IMR-90 (cell line): ENCODE measurements around the gene GSG1L. TPM values are rescaled to one million over a fixed set of nuclear protein-coding genes. Genes with fewer than 3 reads are reported as not detected.

ENCODE experiments used
- ATAC-seq: fragments of 200-7000 bp; cut with Tn5 transposase; 2 replicates; pipeline ENCODE4 v1.9.1; 2020; ENCODE audit warnings: low read depth, mild to moderate bottlenecking, moderate library complexity
- BruUV-seq: library from RNA; stranded (reverse); fragments of 400-500 nt; replicated peaks from 2 replicates; lab custom pipeline; 2021; lab: Mats Ljungman, UMichigan
- CTCF ChIA-PET: fragments of 300-600 bp; formaldehyde crosslinking; extraction: SDS; loops from one replicate; lab custom pipeline; 2021; ENCODE audit warnings: antibody characterized with exemption; lab: Yijun Ruan, JAX
- POLR2A ChIA-PET: fragments of 300-600 bp; sonication (Branson Sonifier 250); formaldehyde crosslinking; loops from one replicate; lab custom pipeline; 2022; ENCODE audit warnings: antibody characterized with exemption; ENCODE audit not compliant: unreplicated experiment; lab: Charles Lee
- DNase-seq: peaks from one replicate; pipeline ENCODE4 v3.0.0; 2013
- H2AFZ ChIP-seq: replicated peaks from 2 replicates; pipeline ENCODE3; 2013; ENCODE audit warnings: low read length, mild to moderate bottlenecking; ENCODE audit not compliant: poor library complexity
- H2AK5ac ChIP-seq: 2 replicates; pipeline ENCODE4 v1.6.1; 2013; ENCODE audit warnings: low read depth, low read length, inconsistent platforms
- H2AK9ac ChIP-seq: replicated peaks from 2 replicates; pipeline ENCODE3; 2013; ENCODE audit warnings: mild to moderate bottlenecking, low read depth, low read length, moderate library complexity; ENCODE audit not compliant: poor library complexity
- H2BK120ac ChIP-seq: 2 replicates; pipeline ENCODE4 v1.6.1; 2013; ENCODE audit warnings: low read depth, low read length, inconsistent platforms
- H2BK15ac ChIP-seq: 3 replicates; pipeline ENCODE4 v1.6.1; 2013; ENCODE audit warnings: low read depth, low read length, inconsistent platforms
- H2BK20ac ChIP-seq: 2 replicates; pipeline ENCODE4 v1.6.1; 2013; ENCODE audit warnings: low read depth, mild to moderate bottlenecking, inconsistent platforms, low read length, moderate library complexity
- H2BK5ac ChIP-seq: 2 replicates; pipeline ENCODE4 v1.6.1; 2013; ENCODE audit warnings: mild to moderate bottlenecking, low read depth, low read length, inconsistent platforms; ENCODE audit not compliant: poor library complexity, severe bottlenecking
- H3K14ac ChIP-seq: replicated peaks from 2 replicates; pipeline ENCODE4 v1.6.1; 2013; ENCODE audit warnings: low read depth, low read length, inconsistent platforms
- H3K18ac ChIP-seq: 2 replicates; pipeline ENCODE4 v1.6.1; 2013; ENCODE audit warnings: low read depth, low read length, control low read depth
- H3K23ac ChIP-seq: 2 replicates; pipeline ENCODE4 v1.6.1; 2013; ENCODE audit warnings: low read depth, low read length, inconsistent platforms
- H3K27ac ChIP-seq: 2 replicates; pipeline ENCODE4 v1.5.1; 2013; ENCODE audit warnings: mild to moderate bottlenecking, control low read depth, low read length; ENCODE audit not compliant: insufficient read depth
- H3K27me3 ChIP-seq: 2 replicates; pipeline ENCODE4 v1.6.1; 2013; ENCODE audit warnings: low read length; ENCODE audit not compliant: control insufficient read depth, insufficient read depth
- H3K36me3 ChIP-seq: 2 replicates; pipeline ENCODE4 v1.6.1; 2013; ENCODE audit warnings: low read length, mixed read lengths; ENCODE audit not compliant: control insufficient read depth, insufficient read depth
- H3K4ac ChIP-seq: 2 replicates; pipeline ENCODE4 v1.6.1; 2013; ENCODE audit warnings: low read depth, low read length, inconsistent platforms
- H3K4me1 ChIP-seq: 2 replicates; pipeline ENCODE4 v1.6.1; 2013; ENCODE audit warnings: low read length, mixed read lengths; ENCODE audit not compliant: control insufficient read depth, insufficient read depth
- H3K4me2 ChIP-seq: 2 replicates; pipeline ENCODE4 v1.6.1; 2013; ENCODE audit warnings: low read depth, mild to moderate bottlenecking, control low read depth, low read length, moderate library complexity
- H3K4me3 ChIP-seq: 2 replicates; pipeline ENCODE4 v1.5.1; 2013; ENCODE audit warnings: low read depth, mild to moderate bottlenecking, control low read depth, low read length, moderate library complexity; ENCODE audit not compliant: insufficient read depth
- H3K56ac ChIP-seq: 2 replicates; pipeline ENCODE4 v1.6.1; 2013; ENCODE audit warnings: low read length, inconsistent platforms; ENCODE audit not compliant: insufficient read depth; ENCODE audit errors: extremely low read depth
- H3K79me1 ChIP-seq, 2 experiments: 2 replicates each; pipeline ENCODE4 v1.6.1; 2013; ENCODE audit warnings: low read length in 2 of 2, inconsistent platforms in 1 of 2, low read depth in 1 of 2
- H3K9ac ChIP-seq: 2 replicates; pipeline ENCODE4 v1.6.1; 2013; ENCODE audit warnings: low read depth, low read length, control low read depth
- H3K9me1 ChIP-seq: 2 replicates; pipeline ENCODE4 v1.6.1; 2013; ENCODE audit warnings: low read length, inconsistent platforms; ENCODE audit not compliant: insufficient read depth
- H3K9me3 ChIP-seq: 2 replicates; pipeline ENCODE4 v1.6.1; 2013; ENCODE audit warnings: low read length; ENCODE audit not compliant: control insufficient read depth, insufficient read depth
- H4K20me1 ChIP-seq: 2 replicates; pipeline ENCODE4 v1.6.1; 2013; ENCODE audit warnings: low read length, inconsistent platforms; ENCODE audit not compliant: insufficient read depth
- H4K5ac ChIP-seq: 2 replicates; pipeline ENCODE4 v1.6.1; 2013; ENCODE audit warnings: mild to moderate bottlenecking, low read depth, low read length, control low read depth
- H4K8ac ChIP-seq, 2 experiments: 2 replicates each; pipeline ENCODE4 v1.6.1; 2013; ENCODE audit warnings: low read depth in 2 of 2, low read length in 2 of 2, control low read depth in 1 of 2, inconsistent platforms in 1 of 2
- H4K91ac ChIP-seq: 2 replicates; pipeline ENCODE4 v1.6.1; 2013; ENCODE audit warnings: low read depth, low read length, inconsistent platforms; ENCODE audit not compliant: insufficient read depth
- CHD1 ChIP-seq: IDR thresholded peaks from 2 replicates; pipeline ENCODE4 v1.6.1; 2012; ENCODE audit warnings: low read depth, low read length, improper control_type of control experiment
- POLR2A ChIP-seq: IDR thresholded peaks from 2 replicates; pipeline ENCODE4 v1.6.1; 2012; ENCODE audit warnings: mild to moderate bottlenecking, low read depth, low read length
- WGBS, 2 experiments: methylation state at CpG; one replicate each; pipeline versions ENCODE4 v1.1.5 to v1.1.7; 2013; ENCODE audit warnings: missing lambda C conversion rate in 2 of 2; ENCODE audit not compliant: insufficient read length in 1 of 2; ENCODE audit errors: extremely low coverage in 2 of 2; 5-methylcytosine and 5-hydroxymethylcytosine counted together
- dilution Hi-C: fragments of 300-500 bp; cut with HindIII; formaldehyde crosslinking; loops from one replicate; pipeline ENCODE4 v1.14.3; 2018; ENCODE audit warnings: low sequenced_read_pairs; ENCODE audit not compliant: unreplicated experiment
- in situ Hi-C: fragments of 300-500 bp; cut with MboI; formaldehyde crosslinking; loops from 3 replicates; pipeline ENCODE4 v1.14.3; 2019; ENCODE audit warnings: low sequenced_read_pairs, inconsistent platforms, mixed read lengths
- intact Hi-C: fragments of 100-400 bp; cut with micrococcal nuclease; formaldehyde crosslinking; loops from 2 replicates; pipeline ENCODE4 v1.10.0; 2022
- polyA plus RNA-seq, 3 experiments: library from polyadenylated mRNA; depleted of rRNA; stranded (reverse); fragments of >200 nt; gene quantifications; 2 replicates each; pipeline ENCODE4 v1.2.3, GENCODE V29; 2012; ENCODE audit warnings: low replicate concordance in 1 of 3
- total RNA-seq: library from RNA; depleted of rRNA; stranded (reverse); fragments of >200 nt; gene quantifications from 2 replicates; pipeline ENCODE4 v1.2.3, GENCODE V29; 2012

The GSG1L gene
- total and polyA plus RNA-seq, 2 of the 4 experiments (the other 2 are of a cell fraction): not detected

DNA sequence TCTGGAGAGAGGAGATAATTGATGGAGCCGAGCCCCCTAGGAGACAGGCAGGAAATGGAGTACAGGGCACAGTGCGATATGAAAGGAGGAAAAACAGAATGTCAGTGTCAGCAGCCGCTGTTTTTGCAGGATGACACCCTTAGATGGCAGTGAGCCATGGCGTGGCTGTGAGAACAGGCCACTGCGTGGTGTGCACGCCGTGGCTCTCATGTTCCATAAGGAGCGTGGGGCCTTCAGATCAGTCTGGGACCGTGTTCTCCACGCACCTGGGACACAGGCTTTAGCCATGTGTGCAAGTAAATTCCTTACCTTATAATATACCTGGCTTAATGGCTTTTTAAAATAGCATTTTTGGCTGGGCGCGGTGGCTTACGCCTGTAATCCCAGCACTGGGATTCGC lies 315.6 kb downstream of the GSG1L start:
- dilution Hi-C loops: no loop called here
- POLR2A ChIA-PET: no interaction called here
- no peak overlapping the region for H2BK120ac ChIP-seq
- H3K23ac ChIP-seq: no peak overlapping the region
- H2BK5ac ChIP-seq: no peak overlapping the region
- no peaks in the 10 kb centered on the region for H3K4me1 ChIP-seq
- no peak overlapping the region for H4K8ac ChIP-seq
- DNase-seq (no peak), ATAC-seq (no peak)
- no peak overlapping the region for H2BK20ac ChIP-seq
- H3K4ac ChIP-seq: no peak overlapping the region
- CTCF ChIA-PET: interaction anchor here (0.7 kb wide), 1 partner anchor 26 kb away, joined by 3 read pairs; no protein-coding TSS in a partner anchor
- H4K91ac ChIP-seq: no peak overlapping the region
- H2BK15ac ChIP-seq: no peak overlapping the region
- H3K14ac ChIP-seq: no peak overlapping the region
- H3K9ac ChIP-seq: no peak overlapping the region
- H3K4me3 ChIP-seq: no peak overlapping the region
- no peak overlapping the region for H4K5ac ChIP-seq
- no peak overlapping the region for H2AK5ac ChIP-seq
- TF ChIP-seq CHD1: no peak
- TF ChIP-seq POLR2A: no peak
- H3K27me3 ChIP-seq: no peaks in the 10 kb centered on the region
- WGBS, 2 experiments: 43% methylated on average over 3 of the region's 14 CpGs; no CpG with 5 or more reads in 1 of the 2 experiments
- H4K20me1 ChIP-seq: no peaks in the 10 kb centered on the region
- H2AK9ac ChIP-seq: no peak overlapping the region
- in situ Hi-C loops: no loop called here
- peaks cover 3% of the 10 kb centered on the region for H3K9me3 ChIP-seq
- H2AFZ ChIP-seq: no peak overlapping the region
- H3K36me3 ChIP-seq: peaks cover 8% of the 10 kb centered on the region
- H3K18ac ChIP-seq: no peak overlapping the region
- H3K79me1 ChIP-seq: no peaks in the 10 kb centered on the region
- intact Hi-C loops: no loop called here
- peaks cover 7% of the 10 kb centered on the region for H3K9me1 ChIP-seq
- no TSS peak for BruUV-seq
- no peak overlapping the region for H3K56ac ChIP-seq
- H3K27ac ChIP-seq: no peak overlapping the region
- no peak overlapping the region for H3K4me2 ChIP-seq
